ENCODE data around the gene ADCYAP1.

GRCh38 chr18:875912-876311 is 28.8 kb upstream of the ADCYAP1 start:
- TF ChIP-seq, protein P1, sequence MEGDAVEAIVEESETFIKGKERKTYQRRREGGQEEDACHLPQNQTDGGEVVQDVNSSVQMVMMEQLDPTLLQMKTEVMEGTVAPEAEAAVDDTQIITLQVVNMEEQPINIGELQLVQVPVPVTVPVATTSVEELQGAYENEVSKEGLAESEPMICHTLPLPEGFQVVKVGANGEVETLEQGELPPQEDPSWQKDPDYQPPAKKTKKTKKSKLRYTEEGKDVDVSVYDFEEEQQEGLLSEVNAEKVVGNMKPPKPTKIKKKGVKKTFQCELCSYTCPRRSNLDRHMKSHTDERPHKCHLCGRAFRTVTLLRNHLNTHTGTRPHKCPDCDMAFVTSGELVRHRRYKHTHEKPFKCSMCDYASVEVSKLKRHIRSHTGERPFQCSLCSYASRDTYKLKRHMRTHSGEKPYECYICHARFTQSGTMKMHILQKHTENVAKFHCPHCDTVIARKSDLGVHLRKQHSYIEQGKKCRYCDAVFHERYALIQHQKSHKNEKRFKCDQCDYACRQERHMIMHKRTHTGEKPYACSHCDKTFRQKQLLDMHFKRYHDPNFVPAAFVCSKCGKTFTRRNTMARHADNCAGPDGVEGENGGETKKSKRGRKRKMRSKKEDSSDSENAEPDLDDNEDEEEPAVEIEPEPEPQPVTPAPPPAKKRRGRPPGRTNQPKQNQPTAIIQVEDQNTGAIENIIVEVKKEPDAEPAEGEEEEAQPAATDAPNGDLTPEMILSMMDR (IDR thresholded peaks at IDR 0.05; ENCODE audit: low read length): no peak
- TF ChIP-seq EZH2 (optimal IDR thresholded peaks at IDR 0.05; ENCODE audit: low read depth, low read length) (no peak), EZH2phosphoT487 (IDR thresholded peaks at IDR 0.05; ENCODE audit: low read length) (no peak)
